GM23248 (cell line): ENCODE results near the gene AGAP1. TPM values are rescaled to one million over a fixed set of nuclear protein-coding genes. Genes with fewer than 3 reads are reported as not detected.

Source experiments
- DNase-seq: peaks from one replicate; pipeline ENCODE4 v3.0.0-alpha.2; 2015
- H2AFZ ChIP-seq: fragments of 200-600 bp; sonication (generic); 2 replicates; pipeline ENCODE4 v1.6.1; 2016; ENCODE audit warnings: antibody characterized with exemption
- H3F3A ChIP-seq: fragments of 200-600 bp; sonication (generic); 2 replicates; pipeline ENCODE4 v1.6.1; 2016; ENCODE audit warnings: mild to moderate bottlenecking, antibody characterized with exemption, mixed run types; ENCODE audit not compliant: insufficient read depth
- H3K27ac ChIP-seq: fragments of 200-600 bp; sonication (generic); 2 replicates; pipeline ENCODE4 v1.5.1; 2016; ENCODE audit warnings: mild to moderate bottlenecking
- H3K27me3 ChIP-seq: fragments of 200-600 bp; sonication (generic); replicated peaks from 2 replicates; pipeline ENCODE4 v1.6.1; 2016; ENCODE audit warnings: mild to moderate bottlenecking; ENCODE audit not compliant: insufficient read depth
- H3K36me3 ChIP-seq: fragments of 200-600 bp; sonication (generic); 2 replicates; pipeline ENCODE4 v1.6.1; 2016; ENCODE audit warnings: low read depth, mild to moderate bottlenecking
- H3K4me1 ChIP-seq: fragments of 200-600 bp; sonication (generic); 2 replicates; pipeline ENCODE4 v1.6.1; 2016; ENCODE audit warnings: mild to moderate bottlenecking; ENCODE audit not compliant: insufficient read depth
- H3K4me2 ChIP-seq: fragments of 200-600 bp; sonication (generic); one replicate; pipeline ENCODE4 v1.6.1; 2016; ENCODE audit warnings: mild to moderate bottlenecking; ENCODE audit not compliant: unreplicated experiment
- H3K4me3 ChIP-seq: fragments of 200-600 bp; sonication (generic); 2 replicates; pipeline ENCODE4 v1.5.1; 2016; ENCODE audit warnings: mild to moderate bottlenecking
- H3K79me2 ChIP-seq: fragments of 200-600 bp; sonication (generic); 2 replicates; pipeline ENCODE4 v1.6.1; 2016; ENCODE audit warnings: mild to moderate bottlenecking; ENCODE audit not compliant: insufficient read depth
- H3K9ac ChIP-seq: fragments of 200-600 bp; sonication (generic); 2 replicates; pipeline ENCODE4 v1.6.1; 2016; ENCODE audit warnings: mild to moderate bottlenecking
- H3K9me2 ChIP-seq: fragments of 200-600 bp; sonication (generic); 2 replicates; pipeline ENCODE4 v1.6.1; 2016; ENCODE audit warnings: mixed run types, mild to moderate bottlenecking, moderate library complexity; ENCODE audit not compliant: insufficient read depth
- H3K9me3 ChIP-seq: fragments of 200-600 bp; sonication (generic); one replicate; pipeline ENCODE4 v1.6.1; 2017; ENCODE audit warnings: low read depth
- H4K20me1 ChIP-seq: fragments of 200-600 bp; sonication (generic); 2 replicates; pipeline ENCODE4 v1.6.0; 2016; ENCODE audit not compliant: insufficient read depth
- EZH2 ChIP-seq: fragments of 200-600 bp; sonication (generic); IDR thresholded peaks from 2 replicates; pipeline ENCODE4 v1.6.1; 2018; ENCODE audit warnings: antibody characterized with exemption, mild to moderate bottlenecking; ENCODE audit not compliant: insufficient read depth, poor library complexity, severe bottlenecking
- EZH2phosphoT487 ChIP-seq: fragments of 200-600 bp; sonication (generic); IDR thresholded peaks from 2 replicates; pipeline ENCODE4 v1.6.1; 2018; ENCODE audit warnings: antibody characterized with exemption, moderate library complexity, mild to moderate bottlenecking, low read depth; ENCODE audit not compliant: insufficient read depth
- WGBS, 2 experiments: methylation state at CpG; one replicate each; pipeline ENCODE4 v1.1.6; 2015 to 2017; ENCODE audit warnings: low lambda C conversion rate in 2 of 2, low coverage in 1 of 2; ENCODE audit errors: missing lambda C conversion rate in 2 of 2; 5-methylcytosine and 5-hydroxymethylcytosine counted together
- in situ Hi-C: fragments of 300-500 bp; cut with MboI; formaldehyde crosslinking; loops from 2 replicates; pipeline ENCODE4 v1.15.0; 2020
- polyA plus RNA-seq: library from polyadenylated mRNA; unstranded; fragments of >200 nt; fragmentation: Nextera tagmentation; extraction: Ambion mirVana; gene quantifications from 2 replicates; pipeline ENCODE4 v1.2.1, GENCODE V29; 2016
- total RNA-seq: library from RNA; depleted of rRNA; stranded (reverse); fragments of >200 nt; shearing (Covaris generic); gene quantifications from 2 replicates; pipeline ENCODE4 v1.2.3, GENCODE V29; 2014

Gene AGAP1
- total and polyA plus RNA-seq, 2 experiments from 2014 or later: 2.2 to 9.9 TPM

GRCh38 chr2:235554936-235555335, 61.1 kb downstream of the AGAP1 start:
- 84 to 87% methylated on average over 9 of the region's 9 CpGs for WGBS, 2 experiments
- TF ChIP-seq EZH2 (no peak), EZH2phosphoT487 (no peak)
- no peaks in the 10 kb centered on the region; the same call in 1 of the 2 replicates for H3K4me1 ChIP-seq
- no peaks in the 10 kb centered on the region for H3F3A ChIP-seq
- DNase-seq: no peak
- H2AFZ ChIP-seq: no peak overlapping the region
- H3K9ac ChIP-seq: no peak overlapping the region
- no peaks in the 10 kb centered on the region for H3K9me2 ChIP-seq
- no peaks in the 10 kb centered on the region for H3K9me3 ChIP-seq
- no peaks in the 10 kb centered on the region; the same call in none of the 2 replicates for H4K20me1 ChIP-seq
- no peaks in the 10 kb centered on the region for H3K36me3 ChIP-seq
- peaks cover 99% of the 10 kb centered on the region for H3K79me2 ChIP-seq
- no peak overlapping the region for H3K4me2 ChIP-seq
- H3K4me3 ChIP-seq: no peak overlapping the region
- H3K27me3 ChIP-seq: no peaks in the 10 kb centered on the region
- in situ Hi-C loops: no loop called here
- no peak overlapping the region for H3K27ac ChIP-seq

DNA sequence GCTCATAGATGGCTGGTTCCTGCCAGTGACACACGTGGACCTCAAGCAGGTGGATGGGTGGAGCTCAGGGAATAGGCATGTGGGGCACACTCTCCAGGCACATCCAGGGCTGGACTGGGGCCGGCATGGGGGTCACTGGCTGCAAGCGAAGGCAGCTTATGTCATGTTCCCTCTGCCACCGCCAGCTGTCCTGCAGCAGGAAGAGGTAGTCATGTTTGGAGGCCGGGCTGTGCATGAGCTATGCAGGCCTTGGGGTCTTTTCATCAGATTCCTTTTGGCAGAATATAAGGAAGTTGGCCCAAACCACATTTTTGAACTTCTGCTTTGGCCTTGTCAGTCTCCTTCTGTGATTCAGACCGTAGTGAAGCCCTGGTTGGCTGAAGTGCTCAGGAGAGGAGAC, 61.5 kb downstream of the AGAP1 start:
- 98 to 99% methylated on average over 6 of the region's 6 CpGs for WGBS, 2 experiments
- Histone ChIP-seq H4K20me1 (no peaks in the 10 kb centered on the region; the same call in none of the 2 replicates), H3K27me3 (no peaks in the 10 kb centered on the region), H3K9ac (no peak overlapping the region), H3K36me3 (no peaks in the 10 kb centered on the region), H2AFZ (no peak overlapping the region), H3K9me3 (no peaks in the 10 kb centered on the region), H3K79me2 (peaks cover 99% of the 10 kb centered on the region), H3K4me1 (no peaks in the 10 kb centered on the region; the same call in 1 of the 2 replicates), H3K27ac (no peak overlapping the region), H3K4me3 (no peak overlapping the region), H3K9me2 (no peaks in the 10 kb centered on the region), H3K4me2 (no peak overlapping the region), H3F3A (no peaks in the 10 kb centered on the region)
- no peak for TF ChIP-seq EZH2
- no peak for TF ChIP-seq EZH2phosphoT487
- in situ Hi-C loops: no loop called here
- DNase-seq: no peak

DNA sequence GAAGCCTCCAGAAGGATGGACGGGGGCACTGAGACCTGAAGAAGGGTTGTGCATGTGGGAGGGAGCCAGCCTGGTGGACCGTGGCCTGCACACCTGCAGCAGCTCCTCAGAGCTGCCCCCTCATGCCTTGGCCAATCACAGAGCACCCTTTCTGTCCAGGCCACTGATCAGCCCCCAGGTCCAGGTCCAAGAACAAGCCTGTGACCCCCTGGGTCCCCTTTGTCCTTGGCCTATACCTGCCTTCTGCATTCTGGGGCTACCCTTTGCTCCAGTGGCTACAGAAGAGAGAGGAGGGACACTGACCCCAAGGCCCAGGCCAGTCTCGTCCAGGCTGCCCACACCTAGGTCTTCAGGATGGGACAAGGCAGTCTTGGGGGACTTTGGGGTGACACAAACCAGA, 62.2 kb downstream of the AGAP1 start:
- no peak overlapping the region for H3K4me3 ChIP-seq
- WGBS, 2 experiments: 98% methylated on average over 3 of the region's 3 CpGs
- no peak overlapping the region for H3K27ac ChIP-seq
- DNase-seq: no peak
- no peaks in the 10 kb centered on the region for H3K36me3 ChIP-seq
- H4K20me1 ChIP-seq: no peaks in the 10 kb centered on the region; the same call in none of the 2 replicates
- TF ChIP-seq EZH2phosphoT487 (no peak), EZH2 (no peak)
- H3K9me3 ChIP-seq: no peaks in the 10 kb centered on the region
- no peaks in the 10 kb centered on the region; the same call in 1 of the 2 replicates for H3K4me1 ChIP-seq
- H2AFZ ChIP-seq: no peak overlapping the region
- in situ Hi-C loops: no loop called here
- H3F3A ChIP-seq: no peaks in the 10 kb centered on the region
- no peaks in the 10 kb centered on the region for H3K27me3 ChIP-seq
- H3K9me2 ChIP-seq: no peaks in the 10 kb centered on the region
- H3K79me2 ChIP-seq: peaks cover 99% of the 10 kb centered on the region
- no peak overlapping the region for H3K4me2 ChIP-seq
- H3K9ac ChIP-seq: no peak overlapping the region

- Histone ChIP-seq H3K4me3 (no peak overlapping the region), H2AFZ (no peak overlapping the region), H4K20me1 (peaks cover 7% of the 10 kb centered on the region), H3K9me2 (no peaks in the 10 kb centered on the region), H3K27ac (no peak overlapping the region), H3K9ac (no peak overlapping the region), H3K27me3 (no peaks in the 10 kb centered on the region), H3K4me2 (no peak overlapping the region), H3K4me1 (no peaks in the 10 kb centered on the region; the same call in 1 of the 2 replicates), H3K79me2 (peaks cover 99% of the 10 kb centered on the region), H3K9me3 (no peaks in the 10 kb centered on the region), H3F3A (no peaks in the 10 kb centered on the region), H3K36me3 (no peaks in the 10 kb centered on the region)
- TF ChIP-seq EZH2 (no peak), EZH2phosphoT487 (no peak)
- WGBS, 2 experiments: 96 to 98% methylated on average over 6 to 8 of the region's 8 CpGs
- no peak for DNase-seq
- in situ Hi-C loops: no loop called here
Observed at GRCh38 chr2:235556901-235557300, 63.1 kb downstream of the AGAP1 start.

GRCh38 chr2:235557903-235558302, 64.1 kb downstream of the AGAP1 start:
- H3K27me3 ChIP-seq: no peaks in the 10 kb centered on the region
- no peaks in the 10 kb centered on the region for H3K36me3 ChIP-seq
- no peak overlapping the region for H2AFZ ChIP-seq
- H4K20me1 ChIP-seq: peaks cover 7% of the 10 kb centered on the region; the same call in 1 of the 2 replicates
- H3K4me3 ChIP-seq: no peak overlapping the region
- no peak overlapping the region for H3K4me2 ChIP-seq
- no peaks in the 10 kb centered on the region for H3F3A ChIP-seq
- H3K27ac ChIP-seq: no peak overlapping the region
- no peak for DNase-seq
- no peaks in the 10 kb centered on the region for H3K9me2 ChIP-seq
- peaks cover 99% of the 10 kb centered on the region for H3K79me2 ChIP-seq
- H3K4me1 ChIP-seq: no peaks in the 10 kb centered on the region; the same call in 1 of the 2 replicates
- 98 to 100% methylated on average over 9 of the region's 9 CpGs for WGBS, 2 experiments
- TF ChIP-seq EZH2phosphoT487: no peak
- no peak overlapping the region for H3K9ac ChIP-seq
- no peaks in the 10 kb centered on the region for H3K9me3 ChIP-seq
- in situ Hi-C loops: no loop called here
